PC-9 (cell line): ENCODE results near the gene PRIMA1.

ENCODE experiments used
- CTCF ChIP-seq: fragments of 200-600 bp; sonication (generic); conservative IDR thresholded peaks from 2 replicates; pipeline ENCODE4 v1.6.1; 2017; ENCODE audit warnings: mixed run types, antibody characterized with exemption, mild to moderate bottlenecking, moderate library complexity
- EZH2 ChIP-seq: fragments of 200-600 bp; sonication (generic); IDR thresholded peaks from 2 replicates; pipeline ENCODE4 v1.8.0; 2017; ENCODE audit warnings: antibody characterized with exemption, low read depth

GRCh38 chr14:93732524-93732923, 55.8 kb downstream of the PRIMA1 start:
- TF ChIP-seq CTCF, result no peak
- TF ChIP-seq EZH2, result no peak
